Kidney capillary endothelial cell (primary cell): ENCODE data around the gene RNF166.

ENCODE experiments used
- DNase-seq: peaks from one replicate; pipeline ENCODE4 v3.0.0-alpha.2; 2018; ENCODE audit warnings: low spot score

Gene RNF166, protein sequence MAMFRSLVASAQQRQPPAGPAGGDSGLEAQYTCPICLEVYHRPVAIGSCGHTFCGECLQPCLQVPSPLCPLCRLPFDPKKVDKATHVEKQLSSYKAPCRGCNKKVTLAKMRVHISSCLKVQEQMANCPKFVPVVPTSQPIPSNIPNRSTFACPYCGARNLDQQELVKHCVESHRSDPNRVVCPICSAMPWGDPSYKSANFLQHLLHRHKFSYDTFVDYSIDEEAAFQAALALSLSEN

DNA sequence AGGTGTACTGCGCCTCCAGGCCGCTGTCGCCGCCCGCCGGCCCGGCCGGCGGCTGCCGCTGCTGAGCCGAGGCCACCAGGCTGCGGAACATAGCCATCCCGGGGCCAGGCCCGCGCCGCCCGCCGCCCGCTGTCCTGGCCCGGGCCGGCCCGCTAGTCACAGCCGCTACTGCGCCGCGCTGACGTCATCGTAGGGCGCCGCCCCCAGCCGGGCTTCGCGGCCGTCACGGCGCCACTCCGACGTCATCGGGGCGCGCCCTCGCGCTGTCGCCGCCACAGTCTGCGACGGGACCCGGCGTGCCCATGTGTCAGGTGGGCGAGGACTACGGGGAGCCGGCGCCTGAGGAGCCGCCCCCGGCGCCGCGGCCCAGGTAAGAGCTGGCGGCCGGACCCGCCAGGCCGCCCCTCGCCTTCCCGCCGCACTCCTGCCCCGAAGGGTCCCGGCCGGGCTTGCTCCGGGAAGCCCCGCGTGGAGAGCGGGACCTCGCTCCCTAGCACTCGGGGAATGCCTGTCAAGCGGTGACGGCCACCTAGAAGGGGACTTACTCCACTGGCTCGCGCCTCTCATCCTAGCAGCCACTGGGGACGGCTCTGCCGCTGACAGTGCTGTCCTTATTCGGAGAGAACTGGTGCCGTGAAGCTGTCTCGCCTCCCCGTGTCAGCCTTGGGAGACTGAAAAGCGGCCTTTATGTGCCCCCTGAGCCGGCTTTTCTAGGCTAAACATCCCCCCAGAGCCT is at the start of gene RNF166, which contains the start of gene CTU2:
TSS of gene RNF166 (minus strand) at position 180 of the 736 bp plus-strand sequence. CDS start at position 97, 83 bp downstream.
TSS of gene CTU2 (plus strand) at position 275 of the 736 bp plus-strand sequence. CDS start at position 303, 28 bp downstream.
- peak; percentile 83 for DNase-seq

GRCh38 chr16:88754912-88755744 is 48.9 kb upstream of the RNF166 start:
- DNase-seq = no peak

- no peak for DNase-seq
These were observed 48.1 kb upstream of the RNF166 start for GRCh38 chr16:88754109-88754911.

GRCh38 chr16:88753602-88754001 is 47.4 kb upstream of the RNF166 start:
- DNase-seq = no peak

DNA sequence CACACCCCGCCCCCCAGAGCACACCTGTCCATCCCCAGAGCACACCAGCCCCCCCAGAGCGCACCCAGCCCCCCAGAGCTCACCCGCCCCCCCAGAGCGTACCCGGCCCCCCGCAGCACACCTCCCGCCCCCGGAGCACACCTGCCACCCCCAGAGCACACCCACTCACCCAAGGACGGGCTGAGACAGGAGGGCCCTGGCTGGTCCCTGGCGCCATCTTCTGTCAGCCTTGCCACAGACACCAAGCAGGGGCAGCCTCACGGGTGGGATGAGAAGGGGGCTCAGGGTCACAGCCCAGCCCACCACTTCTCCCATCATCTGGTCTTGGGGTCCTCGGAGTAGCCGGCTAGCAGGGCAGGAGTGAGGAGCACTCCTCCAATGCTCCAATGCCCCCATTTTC is 47.0 kb upstream of the RNF166 start:
- DNase-seq = no peak

- no peak for DNase-seq
These were observed 46.3 kb upstream of the RNF166 start for GRCh38 chr16:88752386-88753002.

DNA sequence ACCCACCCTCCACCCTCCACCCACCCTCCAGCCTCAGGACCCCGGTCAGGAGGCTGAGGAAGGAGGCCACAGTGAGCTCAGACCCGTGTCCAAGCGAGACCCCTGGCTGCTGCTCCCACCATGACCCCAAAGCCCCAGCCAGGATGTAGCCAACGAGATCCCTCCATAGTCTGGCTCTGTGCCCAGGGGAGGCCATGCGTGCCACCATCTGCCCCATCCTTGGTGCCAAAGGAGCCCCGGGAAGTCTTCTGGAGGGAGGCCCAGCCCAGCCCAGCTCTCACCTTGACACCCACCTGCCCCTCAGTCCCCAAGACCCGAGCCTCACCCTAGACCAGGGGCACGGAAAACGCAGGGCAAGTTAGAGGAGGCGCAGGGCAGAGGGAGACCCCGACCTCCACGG is 44.6 kb upstream of the RNF166 start:
- no peak for DNase-seq

- no peak for DNase-seq
These were observed 43.1 kb upstream of the RNF166 start for GRCh38 chr16:88749358-88749757.

GRCh38 chr16:88748364-88748763 is 42.2 kb upstream of the RNF166 start:
- no peak for DNase-seq

GRCh38 chr16:88747588-88748301 is 41.5 kb upstream of the RNF166 start:
- DNase-seq = no peak

GRCh38 chr16:88746506-88746905 is 40.3 kb upstream of the RNF166 start:
- DNase-seq = no peak

GRCh38 chr16:88744577-88745521 is 38.6 kb upstream of the RNF166 start:
- no peak for DNase-seq

GRCh38 chr16:88743693-88744576 is 37.7 kb upstream of the RNF166 start:
- peak; percentile 53 for DNase-seq

DNA sequence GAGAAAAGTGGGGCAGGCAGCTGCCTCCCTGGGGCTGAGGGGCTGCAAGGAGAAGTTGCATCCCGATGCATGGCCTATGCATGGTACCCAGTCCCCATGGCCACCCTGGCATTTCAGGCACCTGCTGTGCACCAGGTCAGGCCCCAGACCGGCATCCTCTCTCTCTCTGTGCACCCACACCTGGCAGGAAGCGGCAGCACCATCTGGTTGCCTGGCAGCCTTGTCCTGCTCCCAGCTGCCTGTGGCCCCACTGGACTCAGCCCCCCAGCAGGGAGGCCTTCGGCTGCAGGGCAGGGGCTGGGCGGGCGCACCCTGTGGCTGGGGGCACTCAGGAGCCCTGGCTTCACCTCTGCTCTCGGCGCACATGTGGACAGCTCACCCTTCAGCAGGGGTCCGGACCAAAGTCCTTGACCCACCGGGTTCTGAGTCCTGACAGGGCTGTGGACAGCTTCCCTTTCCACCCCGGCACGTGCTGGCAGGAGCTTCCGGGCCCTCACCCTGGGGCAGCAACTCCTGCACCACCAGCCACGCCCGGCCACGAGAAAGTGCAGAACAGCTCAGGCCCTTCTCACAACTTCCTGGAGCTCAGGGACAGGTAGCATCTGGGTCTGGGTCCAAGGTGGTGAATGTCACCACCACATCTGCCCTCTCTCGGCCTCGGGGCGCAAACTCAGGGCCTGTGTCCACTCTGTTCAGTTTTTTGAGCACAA is 36.8 kb upstream of the RNF166 start:
- no peak for DNase-seq

- no peak for DNase-seq
These were observed 35.2 kb upstream of the RNF166 start for GRCh38 chr16:88741368-88741767.

DNA sequence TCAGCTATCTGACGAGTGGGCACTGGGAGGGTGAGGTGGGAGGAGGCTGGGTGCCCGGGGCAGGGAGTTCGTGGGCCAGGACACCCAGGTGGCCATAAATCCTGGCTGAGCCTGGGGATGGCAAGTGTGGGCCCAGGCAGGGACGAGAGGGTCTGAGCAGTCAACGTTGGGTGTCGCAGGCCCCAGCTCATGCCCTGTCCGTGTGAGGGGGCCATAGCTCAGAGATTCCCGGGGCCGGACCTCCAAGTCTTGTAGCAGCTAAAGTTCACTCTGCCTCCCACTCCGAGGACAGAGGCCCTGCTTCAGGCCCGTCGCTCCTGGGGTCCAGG is 34.5 kb upstream of the RNF166 start:
- DNase-seq = no peak

- no peak for DNase-seq
These were observed 33.9 kb upstream of the RNF166 start for GRCh38 chr16:88739977-88740726.
